ENCODE results near the gene CD80. TPM values are rescaled to one million over a fixed set of nuclear protein-coding genes. Genes with fewer than 3 reads are reported as not detected.

The CD80 gene
- total RNA-seq, 4 donors from 2014 or later = 2.4 to 13.8 TPM; not detected in 2

- no peak overlapping the region for H3K4me3 ChIP-seq
- H3K27me3 ChIP-seq = no peaks in the 10 kb centered on the region
- TF ChIP-seq EP300 (IDR thresholded peaks at IDR 0.05; ENCODE audit: low read depth) (no peak), POLR2A (IDR thresholded peaks at IDR 0.05) (no peak), POLR2AphosphoS5 (IDR thresholded peaks at IDR 0.05) (no peak)
- TF ChIP-seq, protein P1, sequence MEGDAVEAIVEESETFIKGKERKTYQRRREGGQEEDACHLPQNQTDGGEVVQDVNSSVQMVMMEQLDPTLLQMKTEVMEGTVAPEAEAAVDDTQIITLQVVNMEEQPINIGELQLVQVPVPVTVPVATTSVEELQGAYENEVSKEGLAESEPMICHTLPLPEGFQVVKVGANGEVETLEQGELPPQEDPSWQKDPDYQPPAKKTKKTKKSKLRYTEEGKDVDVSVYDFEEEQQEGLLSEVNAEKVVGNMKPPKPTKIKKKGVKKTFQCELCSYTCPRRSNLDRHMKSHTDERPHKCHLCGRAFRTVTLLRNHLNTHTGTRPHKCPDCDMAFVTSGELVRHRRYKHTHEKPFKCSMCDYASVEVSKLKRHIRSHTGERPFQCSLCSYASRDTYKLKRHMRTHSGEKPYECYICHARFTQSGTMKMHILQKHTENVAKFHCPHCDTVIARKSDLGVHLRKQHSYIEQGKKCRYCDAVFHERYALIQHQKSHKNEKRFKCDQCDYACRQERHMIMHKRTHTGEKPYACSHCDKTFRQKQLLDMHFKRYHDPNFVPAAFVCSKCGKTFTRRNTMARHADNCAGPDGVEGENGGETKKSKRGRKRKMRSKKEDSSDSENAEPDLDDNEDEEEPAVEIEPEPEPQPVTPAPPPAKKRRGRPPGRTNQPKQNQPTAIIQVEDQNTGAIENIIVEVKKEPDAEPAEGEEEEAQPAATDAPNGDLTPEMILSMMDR (IDR thresholded peaks at IDR 0.05) = no peak
- H3K27ac ChIP-seq = no peak overlapping the region
- H3K9me3 ChIP-seq = no peaks in the 10 kb centered on the region
- H3K4me1 ChIP-seq = no peaks in the 10 kb centered on the region
- DNase-seq = no peak
- 91 to 94% methylated on average over 2 of the region's 2 CpGs for WGBS, 2 donors (ENCODE audit: low coverage in 1 of 2)
- in situ Hi-C loops (cut with MboI; ENCODE audit: low pct_ligation_motif_present in 1 of 4, low pct_unique_long_range_greater_than_20kb in 1 of 4, low sequenced_read_pairs in 3 of 4) (loop anchor here in 2 of 4 donors (25.0 kb wide), 2 partner anchors 206 to 881 kb away; partner anchors contain the start of gene COX17 (in 1 of the 2)), intact Hi-C loops (cut with DNase I; ENCODE audit: low total_unique reads) (no loop called here)
- H3K36me3 ChIP-seq = peaks cover 0 to 56% (median 3%) of the 10 kb centered on the region in 4 donors
Observed at GRCh38 chr3:119481079-119481478, 78.3 kb downstream of the CD80 start.

Other genes starting within 250 kb of the CD80 start
- gene TMEM39A, start 96.0 kb downstream of the CD80 start, total RNA-seq = 10 to 100 TPM in 3 of 4 donors, 1 to 10 TPM in 1; 7.1 to 38.4 (median 32.1) TPM
- gene POGLUT1, start 90.7 kb downstream of the CD80 start, total RNA-seq = 10 to 100 TPM in 2 of 4 donors, 1 to 10 TPM in 2; 1.5 to 16.7 (median 8.4) TPM
- 10 to 100 TPM; 25.7 to 50.8 (median 35.0) TPM for gene TIMMDC1, start 61.1 kb downstream of the CD80 start, total RNA-seq
- gene ADPRH, start 19.9 kb upstream of the CD80 start, total RNA-seq = 1 to 10 TPM; 1.8 to 2.4 (median 2.3) TPM
- gene PLA1A, start 38.3 kb upstream of the CD80 start, total RNA-seq = 1 to 10 TPM in 2 of 4 donors, under 1 TPM in 1, not detected in 1; 0.95 to 3.2 (median 2.2) TPM
- gene POPDC2, start 101.0 kb upstream of the CD80 start, total RNA-seq = 10 to 100 TPM; 15.0 to 17.7 (median 15.6) TPM
- 10 to 100 TPM in 2 of 4 donors, 1 to 10 TPM in 2; 2.2 to 49.2 (median 24.2) TPM for gene COX17, start 117.8 kb upstream of the CD80 start, total RNA-seq
- gene CFAP91, start 143.4 kb upstream of the CD80 start, total RNA-seq = 1 to 10 TPM in 2 of 4 donors, not detected in 2; 1.4 to 5.4 TPM
- 100 to 1,000 TPM in 2 of 4 donors, 10 to 100 TPM in 2; 78.0 to 271 (median 158) TPM for gene NR1I2, start 222.5 kb upstream of the CD80 start, total RNA-seq

Measured in transverse colon (tissue), 4 donors.